Measurements from ENCODE around the gene SPSB1. TPM values are rescaled to one million over a fixed set of nuclear protein-coding genes. Genes with fewer than 3 reads are reported as not detected.

The SPSB1 gene
- polyA plus RNA-seq, 1 donor (not counting 4 experiments of a cell fraction or from before 2014, with no cell fraction given) = 19.8 TPM

DNA sequence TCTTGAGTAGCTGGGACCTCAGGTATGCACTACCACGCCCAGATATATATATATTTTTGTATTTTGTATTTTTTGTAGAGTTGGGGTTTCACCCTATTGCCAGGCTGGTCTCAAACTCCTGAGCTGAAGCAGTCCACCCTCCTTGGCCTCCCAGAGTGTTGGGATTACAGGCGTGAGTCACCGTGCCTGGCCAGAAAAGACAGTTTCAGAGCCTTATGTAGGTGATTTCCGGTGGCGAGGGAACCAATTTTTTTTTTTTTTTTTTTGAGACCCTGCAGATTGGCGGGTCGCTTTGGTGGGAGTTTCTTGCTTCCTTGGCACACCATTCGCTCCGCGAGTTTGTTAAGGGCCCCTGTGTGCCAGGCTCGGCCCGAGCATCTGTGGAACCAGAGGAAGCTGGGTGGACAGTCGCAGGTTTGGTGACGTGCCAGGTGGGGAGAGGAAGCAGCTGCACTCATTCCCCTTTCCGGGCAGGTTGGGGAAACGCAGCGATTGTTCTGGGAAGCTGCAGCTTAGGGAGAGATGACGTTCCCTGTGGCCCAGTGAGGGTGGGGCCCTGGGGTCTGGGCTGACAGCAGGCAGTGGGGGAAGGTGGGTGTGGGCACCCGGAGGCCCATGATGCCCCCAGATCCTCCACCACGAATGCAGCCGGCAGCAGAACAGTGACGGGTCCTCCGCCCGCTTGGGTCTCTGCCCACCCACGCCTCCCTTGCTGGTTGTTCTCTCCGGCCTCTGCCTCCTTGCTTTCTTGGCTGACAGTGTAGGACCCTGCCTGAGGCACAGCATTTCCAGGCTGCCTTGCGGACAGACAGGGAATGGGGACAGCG is 25.1 kb downstream of the SPSB1 start:
- Histone ChIP-seq H3K4me2 (ENCODE audit: control insufficient read depth, extremely low read depth, insufficient read depth, low read depth, low read length) (peak overlapping the region; percentile 60), H3K9me1 (ENCODE audit: control insufficient read depth, extremely low read depth, insufficient read depth, low read length) (peaks cover 2% of the 10 kb centered on the region), H3K4me3 (ENCODE audit: control insufficient read depth in 2 of 3, extremely low read depth in 1 of 3, insufficient read depth in 2 of 3, low read depth in 1 of 3, low read length in 3 of 3) (no peak overlapping the region), H2AFZ (ENCODE audit: control insufficient read depth, low read length) (no peak overlapping the region), H4K20me1 (ENCODE audit: control insufficient read depth, extremely low read depth, insufficient read depth, low read length) (peaks cover 16% of the 10 kb centered on the region), H3K36me3 (ENCODE audit: control insufficient read depth in 2 of 2, extremely low read depth in 1 of 2, insufficient read depth in 2 of 2, low read length in 2 of 2) (peaks cover 3 to 6% of the 10 kb centered on the region in 2 experiments), H3K9ac (ENCODE audit: control insufficient read depth, extremely low read depth, insufficient read depth, low read length) (peak overlapping the region; percentile 29), H3K27me3 (ENCODE audit: control insufficient read depth, extremely low read depth, insufficient read depth, low read length) (no peaks in the 10 kb centered on the region), H3K9me3 (ENCODE audit: control insufficient read depth, low read depth, low read length) (no peaks in the 10 kb centered on the region), H3K27ac (ENCODE audit: control insufficient read depth, insufficient read depth, low read length) (peak overlapping the region; percentile 32), H3K4me1 (ENCODE audit: control insufficient read depth, extremely low read depth, insufficient read depth, low read length) (peaks cover 44% of the 10 kb centered on the region), H3K79me2 (ENCODE audit: control insufficient read depth, insufficient read depth, low read length) (peaks cover 64% of the 10 kb centered on the region)
- FAIRE-seq (no peak), DNase-seq (ENCODE audit: low read depth, low spot score) (no peak)
- TF ChIP-seq, protein P1, sequence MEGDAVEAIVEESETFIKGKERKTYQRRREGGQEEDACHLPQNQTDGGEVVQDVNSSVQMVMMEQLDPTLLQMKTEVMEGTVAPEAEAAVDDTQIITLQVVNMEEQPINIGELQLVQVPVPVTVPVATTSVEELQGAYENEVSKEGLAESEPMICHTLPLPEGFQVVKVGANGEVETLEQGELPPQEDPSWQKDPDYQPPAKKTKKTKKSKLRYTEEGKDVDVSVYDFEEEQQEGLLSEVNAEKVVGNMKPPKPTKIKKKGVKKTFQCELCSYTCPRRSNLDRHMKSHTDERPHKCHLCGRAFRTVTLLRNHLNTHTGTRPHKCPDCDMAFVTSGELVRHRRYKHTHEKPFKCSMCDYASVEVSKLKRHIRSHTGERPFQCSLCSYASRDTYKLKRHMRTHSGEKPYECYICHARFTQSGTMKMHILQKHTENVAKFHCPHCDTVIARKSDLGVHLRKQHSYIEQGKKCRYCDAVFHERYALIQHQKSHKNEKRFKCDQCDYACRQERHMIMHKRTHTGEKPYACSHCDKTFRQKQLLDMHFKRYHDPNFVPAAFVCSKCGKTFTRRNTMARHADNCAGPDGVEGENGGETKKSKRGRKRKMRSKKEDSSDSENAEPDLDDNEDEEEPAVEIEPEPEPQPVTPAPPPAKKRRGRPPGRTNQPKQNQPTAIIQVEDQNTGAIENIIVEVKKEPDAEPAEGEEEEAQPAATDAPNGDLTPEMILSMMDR (optimal IDR thresholded peaks at IDR 0.05 in 1 of 3, IDR thresholded peaks at IDR 0.05 in 1 of 3, conservative IDR thresholded peaks at IDR 0.05 in 1 of 3; ENCODE audit: extremely low read depth in 1 of 3, insufficient read depth in 2 of 3, low read length in 3 of 3) = no peak
- no peak for TF ChIP-seq EZH2 (IDR thresholded peaks at IDR 0.05; ENCODE audit: low read length)
- dilution Hi-C loops (cut with MboI; ENCODE audit: extremely low pct_ligation_motif_present, low sequenced_read_pairs) = no loop called here

DNA sequence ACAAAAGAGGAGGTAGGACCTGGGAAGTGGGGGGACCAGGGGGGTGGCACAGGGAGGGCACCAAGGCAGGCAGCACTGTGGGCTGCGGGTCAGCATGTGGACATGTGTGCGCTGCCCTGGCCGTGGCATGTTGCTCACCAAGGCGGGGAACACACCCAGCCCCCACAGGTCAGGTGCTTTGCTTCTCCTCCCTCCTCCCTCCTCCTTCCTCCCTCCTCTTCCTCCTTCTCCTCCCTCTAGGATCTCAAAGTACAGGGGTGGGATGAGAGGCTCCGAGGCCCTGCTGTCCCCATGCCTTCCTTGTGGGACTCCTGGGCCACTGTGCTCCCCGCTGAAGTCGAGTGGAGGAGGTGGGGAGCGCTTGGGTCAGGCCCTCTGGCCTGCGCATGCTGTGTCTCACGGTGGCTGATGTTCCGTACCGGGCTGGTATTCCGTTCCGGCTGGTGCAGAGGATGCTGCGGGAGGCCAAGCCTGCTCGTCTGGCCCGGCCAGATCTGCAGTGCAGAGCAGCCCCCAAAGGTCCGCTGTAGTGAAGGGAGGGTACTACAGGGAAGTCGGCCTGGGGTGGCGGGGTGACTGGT is 26.6 kb downstream of the SPSB1 start:
- Histone ChIP-seq H2AFZ (ENCODE audit: control insufficient read depth, low read length) (no peak overlapping the region), H3K4me2 (ENCODE audit: control insufficient read depth, extremely low read depth, insufficient read depth, low read depth, low read length) (no peak overlapping the region), H3K9ac (ENCODE audit: control insufficient read depth, extremely low read depth, insufficient read depth, low read length) (no peak overlapping the region), H3K4me3 (ENCODE audit: control insufficient read depth in 2 of 3, extremely low read depth in 1 of 3, insufficient read depth in 2 of 3, low read depth in 1 of 3, low read length in 3 of 3) (no peak overlapping the region), H3K4me1 (ENCODE audit: control insufficient read depth, extremely low read depth, insufficient read depth, low read length) (peaks cover 45% of the 10 kb centered on the region), H3K9me3 (ENCODE audit: control insufficient read depth, low read depth, low read length) (no peaks in the 10 kb centered on the region), H3K9me1 (ENCODE audit: control insufficient read depth, extremely low read depth, insufficient read depth, low read length) (peaks cover 2% of the 10 kb centered on the region), H3K27ac (ENCODE audit: control insufficient read depth, insufficient read depth, low read length) (no peak overlapping the region), H3K27me3 (ENCODE audit: control insufficient read depth, extremely low read depth, insufficient read depth, low read length) (no peaks in the 10 kb centered on the region), H3K36me3 (ENCODE audit: control insufficient read depth in 2 of 2, extremely low read depth in 1 of 2, insufficient read depth in 2 of 2, low read length in 2 of 2) (peaks cover 0 to 10% of the 10 kb centered on the region in 2 experiments), H3K79me2 (ENCODE audit: control insufficient read depth, insufficient read depth, low read length) (peaks cover 77% of the 10 kb centered on the region), H4K20me1 (ENCODE audit: control insufficient read depth, extremely low read depth, insufficient read depth, low read length) (peaks cover 23% of the 10 kb centered on the region)
- no peak for DNase-seq (ENCODE audit: low read depth, low spot score)
- TF ChIP-seq, protein P1 (optimal IDR thresholded peaks at IDR 0.05 in 1 of 3, IDR thresholded peaks at IDR 0.05 in 1 of 3, conservative IDR thresholded peaks at IDR 0.05 in 1 of 3; ENCODE audit: extremely low read depth in 1 of 3, insufficient read depth in 2 of 3, low read length in 3 of 3) = no peak
- TF ChIP-seq EZH2 (IDR thresholded peaks at IDR 0.05; ENCODE audit: low read length) = no peak
- dilution Hi-C loops (cut with MboI; ENCODE audit: extremely low pct_ligation_motif_present, low sequenced_read_pairs) = no loop called here
- FAIRE-seq = no peak

All from keratinocyte (primary cell).